GM19328 (cell line): ENCODE measurements around the gene MIA.
"Not testable (repeated sequence)": the region's sequence is repeated elsewhere in the genome, so short reads cannot be mapped to it uniquely, and the experiment has no call there.

Experiments
- ATAC-seq: cut with Tn5 transposase; IDR thresholded peaks from one replicate; pipeline ENCODE4 v1.9.1; 2021; ENCODE audit warnings: mild to moderate bottlenecking, moderate library complexity; ENCODE audit not compliant: unreplicated experiment

The MIA gene

GRCh38 chr19:40818480-40819399 lies 43.4 kb downstream of the MIA start:
- ATAC-seq = not testable (repeated sequence)

GRCh38 chr19:40819479-40820234 lies 44.3 kb downstream of the MIA start:
- not testable (repeated sequence) for ATAC-seq

- no peak for ATAC-seq
Observed at GRCh38 chr19:40822161-40822560, 46.8 kb downstream of the MIA start.

- not testable (repeated sequence) for ATAC-seq
Observed at GRCh38 chr19:40822704-40823553, 47.6 kb downstream of the MIA start.

GRCh38 chr19:40824916-40825315 lies 49.6 kb downstream of the MIA start:
- not testable (repeated sequence) for ATAC-seq

GRCh38 chr19:40825460-40826095 lies 50.3 kb downstream of the MIA start:
- ATAC-seq = not testable (repeated sequence)

- not testable (repeated sequence) for ATAC-seq
Observed at GRCh38 chr19:40826312-40826698, 51.0 kb downstream of the MIA start.

GRCh38 chr19:40826699-40827385 lies 51.5 kb downstream of the MIA start:
- not testable (repeated sequence) for ATAC-seq
